ENCODE data around the gene URB1. TPM values are rescaled to one million over a fixed set of nuclear protein-coding genes. Genes with fewer than 3 reads are reported as not detected.

The URB1 gene
- total and polyA plus RNA-seq, 2 of the 8 experiments (the other 6 are each of a cell fraction or from before 2014, with no cell fraction given), result 8.1 to 28.9 TPM

DNA sequence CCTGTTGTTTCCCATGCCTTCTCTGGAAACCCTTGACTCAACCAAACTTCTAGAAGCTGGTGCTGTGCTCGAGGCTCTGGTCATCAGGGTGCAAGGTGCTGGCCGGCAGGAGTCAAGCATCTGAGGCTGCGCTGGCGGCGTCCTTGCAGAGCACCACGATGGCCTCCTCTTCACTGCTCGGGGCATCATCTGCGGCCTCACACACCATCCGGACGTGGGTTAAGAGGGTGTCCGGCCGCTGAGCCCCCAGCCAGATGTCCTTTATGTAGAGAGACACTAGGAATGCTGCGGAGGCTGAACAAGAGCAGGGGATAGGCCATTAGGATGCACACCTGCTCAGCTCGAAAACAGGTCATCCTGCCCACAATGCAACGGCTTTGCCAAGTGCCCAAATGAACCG, 78.0 kb downstream of the URB1 start (continued):
- TF ChIP-seq CBX5 (IDR thresholded peaks at IDR 0.05; ENCODE audit: low read depth, low read length), result no peak
- no peak for TF ChIP-seq POU5F1 (IDR thresholded peaks at IDR 0.05; ENCODE audit: low read depth, low read length)
- TF ChIP-seq, protein P1, sequence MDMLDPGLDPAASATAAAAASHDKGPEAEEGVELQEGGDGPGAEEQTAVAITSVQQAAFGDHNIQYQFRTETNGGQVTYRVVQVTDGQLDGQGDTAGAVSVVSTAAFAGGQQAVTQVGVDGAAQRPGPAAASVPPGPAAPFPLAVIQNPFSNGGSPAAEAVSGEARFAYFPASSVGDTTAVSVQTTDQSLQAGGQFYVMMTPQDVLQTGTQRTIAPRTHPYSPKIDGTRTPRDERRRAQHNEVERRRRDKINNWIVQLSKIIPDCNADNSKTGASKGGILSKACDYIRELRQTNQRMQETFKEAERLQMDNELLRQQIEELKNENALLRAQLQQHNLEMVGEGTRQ (IDR thresholded peaks at IDR 0.05; ENCODE audit: low read length), result no peak
- no peak for TF ChIP-seq JUN (IDR thresholded peaks at IDR 0.05; ENCODE audit: low read depth, low read length)
- TF ChIP-seq CHD2 (IDR thresholded peaks at IDR 0.05; ENCODE audit: low read length), result no peak
- no peak for TF ChIP-seq SP4 (IDR thresholded peaks at IDR 0.05; ENCODE audit: low read length)
